GM19438 (cell line): ENCODE data around the gene ATP8B3.
"Not testable (repeated sequence)": the region's sequence is repeated elsewhere in the genome, so short reads cannot be mapped to it uniquely, and the experiment has no call there.

Experiments used
- ATAC-seq: cut with Tn5 transposase; IDR thresholded peaks from one replicate; pipeline ENCODE4 v1.9.1; 2021; ENCODE audit warnings: low read depth; ENCODE audit not compliant: unreplicated experiment

ATP8B3 gene

GRCh38 chr19:1775951-1776605 is 36.0 kb downstream of the ATP8B3 start:
- ATAC-seq, result no peak

GRCh38 chr19:1774989-1775772 is 36.9 kb downstream of the ATP8B3 start:
- no peak for ATAC-seq

- ATAC-seq, result no peak
Measured at GRCh38 chr19:1773184-1773583, 38.9 kb downstream of the ATP8B3 start.

GRCh38 chr19:1770866-1771576 is 41.1 kb downstream of the ATP8B3 start:
- ATAC-seq, result no peak

DNA sequence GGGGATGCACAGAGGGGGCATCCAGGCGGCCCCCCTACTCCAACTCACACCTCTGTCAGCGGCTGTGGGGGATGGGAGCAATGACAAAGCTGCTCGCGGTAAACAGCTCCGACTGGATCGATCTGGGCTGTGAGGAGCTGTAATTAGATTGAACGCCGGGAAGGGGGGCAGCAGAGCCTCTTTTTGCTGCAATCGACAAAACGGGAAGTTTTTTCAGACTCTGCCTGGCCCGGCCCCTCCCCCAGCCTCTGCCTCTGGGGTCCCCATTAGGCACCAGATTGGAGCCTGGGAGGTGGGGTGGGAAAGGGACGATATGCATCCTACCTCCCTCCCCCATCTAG is 42.5 kb downstream of the ATP8B3 start:
- ATAC-seq, result no peak

DNA sequence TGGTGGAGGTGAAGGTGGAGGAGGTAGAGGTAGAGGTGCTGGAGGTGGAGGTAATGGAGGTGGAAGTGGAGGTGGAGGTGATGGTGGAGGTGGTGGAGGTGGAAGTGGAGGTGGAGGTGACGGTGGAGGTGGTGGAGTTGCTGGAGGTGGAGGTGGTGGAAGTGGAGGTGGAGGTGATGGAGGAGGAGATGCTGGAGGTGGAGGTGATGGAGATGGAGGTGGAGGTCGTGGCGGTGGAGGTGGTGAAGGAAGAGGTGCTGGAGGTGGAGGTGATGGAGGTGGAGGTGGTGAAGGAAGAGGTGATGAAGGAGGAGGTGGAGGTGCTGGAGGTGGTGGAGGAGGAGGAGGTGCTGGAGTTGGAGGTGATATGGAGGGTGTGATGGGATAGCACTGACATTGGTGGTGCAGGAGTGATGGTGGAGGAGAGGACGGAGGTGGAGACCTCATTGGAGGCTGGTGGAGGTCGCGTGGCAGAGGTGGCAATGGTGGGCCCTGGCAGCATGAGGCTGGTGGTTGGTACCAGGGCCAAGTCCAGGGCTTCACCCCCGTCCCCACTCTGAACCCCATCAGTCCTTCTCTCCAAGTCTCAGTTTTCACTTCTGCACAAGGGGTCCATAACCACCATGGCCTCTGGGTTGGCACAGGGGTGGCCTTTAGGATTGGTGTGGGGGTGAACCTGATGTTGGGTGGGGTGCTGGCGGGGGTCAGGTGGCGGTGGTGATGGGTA is 43.0 kb downstream of the ATP8B3 start:
- no peak for ATAC-seq

DNA sequence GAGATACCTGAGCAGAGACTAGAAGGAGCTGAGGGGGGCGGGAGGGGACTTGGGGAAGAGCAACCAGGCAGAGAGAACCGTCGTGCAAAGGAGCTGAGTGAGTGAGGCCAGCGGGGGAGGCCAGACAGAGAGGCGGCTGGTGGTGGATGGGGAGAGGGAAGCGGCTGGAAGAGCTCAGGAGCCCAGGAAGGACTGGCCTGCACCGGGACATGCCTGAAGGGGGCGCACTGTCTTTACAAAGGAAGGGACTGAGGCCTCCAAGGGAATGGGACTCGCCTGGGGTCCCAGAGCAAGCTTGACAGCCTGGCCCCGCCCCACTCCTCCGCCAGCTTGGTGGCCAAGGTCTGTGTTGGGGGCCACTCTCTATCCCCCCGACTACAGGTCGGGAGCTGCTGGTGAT is 43.8 kb downstream of the ATP8B3 start:
- ATAC-seq, result no peak

- no peak for ATAC-seq
Measured at GRCh38 chr19:1767464-1767933, 44.6 kb downstream of the ATP8B3 start.

DNA sequence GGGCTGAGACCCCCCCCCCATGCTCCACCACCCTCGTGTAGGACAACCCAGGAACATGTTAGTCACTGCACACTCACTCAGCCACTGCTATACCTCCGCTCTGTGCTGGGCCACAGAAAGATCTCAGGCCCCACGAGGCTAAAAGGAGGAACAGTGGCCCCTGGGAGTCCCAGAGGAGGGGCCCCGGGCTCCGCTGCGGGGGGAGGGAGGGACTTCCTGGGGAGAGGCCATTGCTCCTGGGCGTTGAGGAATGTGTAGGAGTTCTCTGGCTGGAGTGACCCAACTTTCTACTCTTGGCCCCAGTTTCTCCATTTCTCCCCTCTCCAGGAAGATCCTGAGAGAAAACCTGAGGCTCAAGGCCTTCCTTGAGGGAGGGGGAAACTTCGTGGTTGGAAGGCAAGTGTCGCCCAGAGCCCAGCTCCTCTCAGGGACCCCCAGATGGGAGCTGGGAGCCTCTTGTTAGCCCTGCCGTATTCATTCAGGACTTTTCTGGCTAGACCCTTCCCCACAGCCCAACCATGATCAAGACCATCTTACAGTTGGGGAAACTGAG is 45.2 kb downstream of the ATP8B3 start:
- ATAC-seq, result no peak

GRCh38 chr19:1765904-1766799 is 45.9 kb downstream of the ATP8B3 start:
- ATAC-seq, result no peak

- ATAC-seq, result no peak
Measured at GRCh38 chr19:1765232-1765903, 46.7 kb downstream of the ATP8B3 start.

- ATAC-seq, result no peak
Measured at GRCh38 chr19:1764729-1765128, 47.3 kb downstream of the ATP8B3 start.

DNA sequence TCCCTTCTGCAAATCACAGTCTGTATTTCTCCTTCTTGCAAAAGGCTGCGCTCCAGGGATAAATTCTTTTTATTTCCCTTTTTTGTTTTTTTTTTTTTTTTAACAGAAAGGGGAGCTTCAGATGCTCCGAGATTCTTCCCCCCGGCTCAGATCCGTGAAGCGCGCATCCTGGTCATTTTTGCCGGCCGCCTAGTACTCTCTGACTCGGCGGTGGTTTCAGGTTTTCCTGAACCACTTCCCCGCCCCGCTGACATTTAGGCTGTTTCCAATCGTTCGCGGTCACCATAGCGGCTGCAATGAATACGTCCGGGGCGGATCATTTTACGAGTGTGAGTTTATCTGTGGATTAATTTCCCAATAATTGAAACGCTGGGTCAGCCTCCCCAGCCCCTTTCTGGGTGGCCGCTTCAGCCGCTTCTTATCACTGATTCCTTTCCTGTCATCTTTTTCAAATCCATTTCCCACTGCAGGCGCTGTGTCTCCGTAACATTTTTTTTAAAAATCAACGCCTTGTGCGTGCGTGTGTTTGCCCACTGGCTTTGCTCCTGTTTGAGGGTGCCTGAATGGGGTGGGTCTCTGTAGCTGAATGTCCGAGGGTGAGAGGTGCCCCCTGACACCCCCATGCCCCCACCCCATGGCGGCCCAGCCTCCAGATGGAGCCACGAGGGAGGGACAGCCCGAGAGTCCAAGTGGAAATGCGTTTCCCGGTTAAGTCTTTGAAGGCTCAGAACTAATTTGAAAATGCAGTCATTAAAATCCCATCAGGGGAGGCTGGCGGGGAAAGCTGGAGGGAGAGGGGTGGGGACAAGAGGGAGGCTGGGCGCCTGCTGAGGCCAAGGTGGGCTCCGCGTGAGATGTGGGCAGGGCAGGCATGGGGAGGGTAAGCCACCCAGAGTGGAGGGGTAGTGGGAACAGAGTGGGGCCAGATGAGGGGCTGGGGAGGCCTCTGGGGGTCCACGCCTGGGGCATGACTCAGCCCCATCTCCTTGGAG is 48.1 kb downstream of the ATP8B3 start:
- no peak for ATAC-seq

GRCh38 chr19:1762243-1763117 is 49.6 kb downstream of the ATP8B3 start:
- ATAC-seq, result no peak

DNA sequence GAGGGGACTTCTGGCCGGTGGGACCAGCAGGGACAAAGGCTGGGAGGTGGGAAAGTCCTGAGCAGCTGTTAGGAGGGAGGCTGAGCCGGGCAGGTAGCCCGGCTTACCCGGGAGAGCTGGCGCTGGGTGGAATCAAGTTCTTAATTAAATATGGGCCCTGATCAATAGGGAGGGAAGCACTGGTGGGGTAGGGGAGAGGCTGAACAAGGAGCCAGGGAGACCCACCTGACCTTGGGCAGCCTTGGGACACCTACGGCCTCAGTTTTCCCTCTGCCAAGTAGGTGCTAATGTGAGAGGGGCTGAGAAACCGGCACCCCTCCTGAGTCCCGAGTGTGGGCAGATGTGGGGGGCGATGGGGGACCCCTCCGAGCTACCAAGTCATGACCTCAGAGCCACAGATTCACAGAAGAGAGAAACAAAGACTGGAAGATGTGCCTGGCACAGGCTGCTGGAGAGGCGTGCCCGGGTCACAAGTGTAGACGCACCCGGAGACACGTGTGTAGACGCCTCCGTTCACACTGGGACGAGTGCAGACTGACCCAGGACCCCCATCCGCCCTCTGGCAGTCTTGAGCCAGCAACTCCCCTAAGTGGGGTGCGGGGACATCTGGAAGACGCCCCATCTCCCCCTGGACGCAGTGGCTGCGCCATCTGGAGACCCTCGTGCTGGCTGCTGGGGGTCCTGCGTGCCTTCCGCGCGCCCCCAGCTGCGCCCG is 50.4 kb downstream of the ATP8B3 start:
- no peak for ATAC-seq

GRCh38 chr19:1760786-1761527 is 51.1 kb downstream of the ATP8B3 start:
- ATAC-seq, result not testable (repeated sequence)
